Activated naive CD4-positive, alpha-beta T cell treated with anti-CD3 and anti-CD28 coated beads, Interleukin-2, amount 50 U/mL, for 16 hours (primary cell): ENCODE measurements around the gene TFDP1.

Experiments
- DNase-seq: peaks from one replicate; pipeline ENCODE4 v3.0.0-alpha.2; 2020

The TFDP1 gene

GRCh38 chr13:113652404-113653263, 68.1 kb downstream of the TFDP1 start:
- no peak for DNase-seq

GRCh38 chr13:113653264-113654174, 69.0 kb downstream of the TFDP1 start:
- DNase-seq, result no peak

GRCh38 chr13:113654175-113654560, 69.6 kb downstream of the TFDP1 start:
- DNase-seq, result no peak

GRCh38 chr13:113654591-113655345, 70.2 kb downstream of the TFDP1 start:
- no peak for DNase-seq

- no peak for DNase-seq
These were observed 70.9 kb downstream of the TFDP1 start for GRCh38 chr13:113655346-113656002.

- DNase-seq, result no peak
These were observed 71.5 kb downstream of the TFDP1 start for GRCh38 chr13:113656003-113656588.

- DNase-seq, result no peak
These were observed 72.5 kb downstream of the TFDP1 start for GRCh38 chr13:113656831-113657671.

GRCh38 chr13:113657851-113658741, 73.5 kb downstream of the TFDP1 start, which contains the start of gene ATP4B:
Gene ATP4B (minus strand): TSS chr13:113658198. CDS start chr13:113658144, 54 bp downstream.
- DNase-seq, result no peak

- no peak for DNase-seq
These were observed 74.3 kb downstream of the TFDP1 start for GRCh38 chr13:113658836-113659235.

GRCh38 chr13:113659337-113659736, 74.8 kb downstream of the TFDP1 start:
- no peak for DNase-seq

- DNase-seq, result no peak
These were observed 75.5 kb downstream of the TFDP1 start for GRCh38 chr13:113660066-113660465.

- no peak for DNase-seq
These were observed 77.0 kb downstream of the TFDP1 start for GRCh38 chr13:113661509-113661908.

GRCh38 chr13:113663934-113664333, 79.4 kb downstream of the TFDP1 start:
- DNase-seq, result no peak

- DNase-seq, result no peak
These were observed 80.4 kb downstream of the TFDP1 start for GRCh38 chr13:113664751-113665596.

GRCh38 chr13:113665597-113666328, 81.2 kb downstream of the TFDP1 start:
- DNase-seq, result no peak

- DNase-seq, result no peak
These were observed 81.7 kb downstream of the TFDP1 start for GRCh38 chr13:113666329-113666670.

GRCh38 chr13:113666951-113667701, 82.6 kb downstream of the TFDP1 start, which contains the start of gene GRK1:
Gene GRK1 (plus strand): TSS chr13:113667219. CDS start chr13:113667387, 168 bp downstream.
- no peak for DNase-seq
